MM.1S (cell line): ENCODE measurements around the gene EIF5.

Source experiments
- DNase-seq: peaks from one replicate; pipeline ENCODE4 v3.0.0-alpha.2; 2015
- H2AFZ ChIP-seq: fragments of 300-600 bp; sonication (generic); 2 replicates; pipeline ENCODE4 v1.6.0; 2016; ENCODE audit warnings: antibody characterized with exemption, low read length
- H3F3A ChIP-seq: fragments of 300-600 bp; sonication (generic); 2 replicates; pipeline ENCODE4 v1.6.1; 2016; ENCODE audit warnings: mild to moderate bottlenecking, antibody characterized with exemption, low read length, moderate library complexity, mixed read lengths; ENCODE audit not compliant: insufficient read depth
- H3K27ac ChIP-seq: fragments of 300-600 bp; sonication (generic); 2 replicates; pipeline ENCODE4 v1.5.1; 2016; ENCODE audit warnings: mild to moderate bottlenecking, low read length
- H3K27me3 ChIP-seq: fragments of 300-600 bp; sonication (generic); replicated peaks from 2 replicates; pipeline ENCODE4 v1.6.0; 2016; ENCODE audit warnings: low read length; ENCODE audit not compliant: insufficient read depth
- H3K36me3 ChIP-seq: fragments of 300-600 bp; sonication (generic); replicated peaks from 2 replicates; pipeline ENCODE4 v1.6.1; 2016; ENCODE audit warnings: mild to moderate bottlenecking, low read length, mixed read lengths; ENCODE audit not compliant: insufficient read depth
- H3K4me1 ChIP-seq: fragments of 300-600 bp; sonication (generic); 2 replicates; pipeline ENCODE4 v1.6.1; 2016; ENCODE audit warnings: low read length, mixed read lengths
- H3K4me2 ChIP-seq: fragments of 300-600 bp; sonication (generic); 2 replicates; pipeline ENCODE4 v1.6.0; 2016; ENCODE audit warnings: low read depth, low read length
- H3K4me3 ChIP-seq: fragments of 300-600 bp; sonication (generic); 2 replicates; pipeline ENCODE4 v1.5.1; 2016; ENCODE audit warnings: low read length, mixed read lengths
- H3K79me2 ChIP-seq: fragments of 300-600 bp; sonication (generic); 2 replicates; pipeline ENCODE4 v1.6.1; 2016; ENCODE audit warnings: mixed run types, low read length, mixed read lengths
- H3K9ac ChIP-seq: fragments of 300-600 bp; sonication (generic); 2 replicates; pipeline ENCODE4 v1.6.1; 2016; ENCODE audit warnings: low read length, mixed read lengths
- H3K9me2 ChIP-seq: fragments of 300-600 bp; sonication (generic); replicated peaks from 2 replicates; pipeline ENCODE4 v1.6.1; 2016; ENCODE audit warnings: mild to moderate bottlenecking, low read length, mixed read lengths; ENCODE audit not compliant: insufficient read depth
- H3K9me3 ChIP-seq: fragments of 300-600 bp; sonication (generic); replicated peaks from 2 replicates; pipeline ENCODE4 v1.6.1; 2016; ENCODE audit warnings: mild to moderate bottlenecking, low read length, mixed read lengths; ENCODE audit not compliant: insufficient read depth
- H4K20me1 ChIP-seq: fragments of 300-600 bp; sonication (generic); 2 replicates; pipeline ENCODE4 v1.6.1; 2016; ENCODE audit warnings: mild to moderate bottlenecking, low read length, moderate library complexity, mixed read lengths; ENCODE audit not compliant: insufficient read depth
- EZH2phosphoT487 ChIP-seq: fragments of 300-600 bp; sonication (generic); IDR thresholded peaks from 2 replicates; pipeline ENCODE4 v1.6.1; 2018; ENCODE audit warnings: antibody characterized with exemption, low read length
- TF ChIP-seq, protein P1 (sequence below): fragments of 300-600 bp; sonication (generic); IDR thresholded peaks from 2 replicates; pipeline ENCODE4 v1.5.1; 2016; ENCODE audit warnings: antibody characterized with exemption, low read length, mixed read lengths

EIF5 gene

DNA sequence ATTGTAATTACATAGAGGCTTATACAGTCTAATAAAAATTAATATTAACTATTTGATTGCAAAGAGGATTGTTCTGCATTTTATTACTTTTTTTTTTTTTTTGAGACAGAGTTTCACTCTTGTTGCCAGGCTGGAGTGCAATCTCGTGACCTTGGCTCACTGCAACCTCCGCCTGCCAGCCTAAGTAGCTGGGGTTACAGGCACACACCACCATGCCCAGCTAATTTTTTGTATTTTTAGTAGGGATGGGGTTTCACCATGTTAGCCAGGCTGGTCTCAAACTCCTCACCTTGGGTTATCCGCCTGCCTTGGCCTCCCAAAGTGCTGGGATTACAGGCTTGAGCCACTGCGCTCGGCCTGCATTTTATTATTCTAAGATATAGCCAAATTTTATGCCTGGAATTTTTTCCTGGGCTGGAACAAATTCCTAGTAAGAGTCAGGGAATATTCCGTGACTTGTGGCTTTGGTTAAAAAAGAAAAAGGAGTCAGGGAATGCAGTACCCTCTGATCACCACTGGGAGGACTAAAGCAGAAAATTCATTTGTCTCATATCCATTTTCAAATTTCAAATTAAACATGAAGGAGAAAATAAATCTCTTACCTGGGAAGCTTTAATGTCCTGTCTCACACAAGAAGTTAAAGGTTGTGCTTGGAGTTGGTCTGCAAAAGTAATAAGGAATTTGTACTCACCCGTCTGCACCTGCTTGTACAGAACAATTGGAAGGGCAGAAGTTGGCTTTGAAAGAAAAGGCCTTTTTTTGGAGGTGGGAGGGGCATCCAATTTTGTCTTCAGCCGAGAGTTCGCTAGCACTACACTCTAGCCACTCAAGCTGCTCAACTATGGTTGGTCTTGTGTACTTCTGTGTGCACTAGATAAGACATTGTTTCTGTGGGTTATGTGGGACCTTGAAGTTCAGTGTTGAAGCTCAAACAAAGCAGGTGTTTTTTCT lies 59.9 kb downstream of the EIF5 start:
- Histone ChIP-seq H3K36me3 (no peaks in the 10 kb centered on the region), H3K4me2 (no peak overlapping the region), H3K9me3 (no peaks in the 10 kb centered on the region), H2AFZ (no peak overlapping the region), H3K9ac (no peak overlapping the region), H3K4me3 (no peak overlapping the region), H4K20me1 (peaks cover 15% of the 10 kb centered on the region), H3K4me1 (no peaks in the 10 kb centered on the region), H3K27ac (no peak overlapping the region), H3F3A (no peaks in the 10 kb centered on the region; the same call in 1 of the 2 replicates), H3K27me3 (no peaks in the 10 kb centered on the region), H3K9me2 (no peaks in the 10 kb centered on the region), H3K79me2 (peaks cover 95% of the 10 kb centered on the region)
- TF ChIP-seq, protein P1, sequence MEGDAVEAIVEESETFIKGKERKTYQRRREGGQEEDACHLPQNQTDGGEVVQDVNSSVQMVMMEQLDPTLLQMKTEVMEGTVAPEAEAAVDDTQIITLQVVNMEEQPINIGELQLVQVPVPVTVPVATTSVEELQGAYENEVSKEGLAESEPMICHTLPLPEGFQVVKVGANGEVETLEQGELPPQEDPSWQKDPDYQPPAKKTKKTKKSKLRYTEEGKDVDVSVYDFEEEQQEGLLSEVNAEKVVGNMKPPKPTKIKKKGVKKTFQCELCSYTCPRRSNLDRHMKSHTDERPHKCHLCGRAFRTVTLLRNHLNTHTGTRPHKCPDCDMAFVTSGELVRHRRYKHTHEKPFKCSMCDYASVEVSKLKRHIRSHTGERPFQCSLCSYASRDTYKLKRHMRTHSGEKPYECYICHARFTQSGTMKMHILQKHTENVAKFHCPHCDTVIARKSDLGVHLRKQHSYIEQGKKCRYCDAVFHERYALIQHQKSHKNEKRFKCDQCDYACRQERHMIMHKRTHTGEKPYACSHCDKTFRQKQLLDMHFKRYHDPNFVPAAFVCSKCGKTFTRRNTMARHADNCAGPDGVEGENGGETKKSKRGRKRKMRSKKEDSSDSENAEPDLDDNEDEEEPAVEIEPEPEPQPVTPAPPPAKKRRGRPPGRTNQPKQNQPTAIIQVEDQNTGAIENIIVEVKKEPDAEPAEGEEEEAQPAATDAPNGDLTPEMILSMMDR: peak; percentile 44
- TF ChIP-seq EZH2phosphoT487: no peak
- no peak for DNase-seq
